Spleen (tissue), 7 donors: ENCODE results near the gene PPP6R3.

Experiments used
- CTCF ChIP-seq, 11 experiments: fragments of 200-600 bp in 7 of 11; fragments of 450-650 bp in 4 of 11; sonication (generic) in 4 of 11; IDR thresholded peaks in 8 of 11; conservative IDR thresholded peaks in 3 of 11; 1 replicate in 7 of 11; 2 replicates in 4 of 11; pipeline versions ENCODE4 v1.4.0 to v1.8.0; 2016 to 2021; ENCODE audit warnings: antibody characterized with exemption in 11 of 11, inconsistent platforms in 4 of 11, mild to moderate bottlenecking in 1 of 11
- POLR2A ChIP-seq, 3 donors: fragments of 450-650 bp; IDR thresholded peaks; one replicate each; pipeline ENCODE4 v1.5.1; 2017; ENCODE audit warnings: antibody characterized with exemption in 3 of 3, mild to moderate bottlenecking in 1 of 3
- POLR2AphosphoS5 ChIP-seq, 3 donors: sonication (generic); formaldehyde crosslinking; IDR thresholded peaks; one replicate each; pipeline ENCODE4 v1.5.1; 2017; ENCODE audit warnings: antibody characterized with exemption in 3 of 3
- donor health status: DM: no; HTN: no; CAD: no; lungs with moderate emphysema.
- donor health status: DM: no; HTN: no; CAD: no.
- donor health status: DM: no; HTN: no; CAD: no.

DNA sequence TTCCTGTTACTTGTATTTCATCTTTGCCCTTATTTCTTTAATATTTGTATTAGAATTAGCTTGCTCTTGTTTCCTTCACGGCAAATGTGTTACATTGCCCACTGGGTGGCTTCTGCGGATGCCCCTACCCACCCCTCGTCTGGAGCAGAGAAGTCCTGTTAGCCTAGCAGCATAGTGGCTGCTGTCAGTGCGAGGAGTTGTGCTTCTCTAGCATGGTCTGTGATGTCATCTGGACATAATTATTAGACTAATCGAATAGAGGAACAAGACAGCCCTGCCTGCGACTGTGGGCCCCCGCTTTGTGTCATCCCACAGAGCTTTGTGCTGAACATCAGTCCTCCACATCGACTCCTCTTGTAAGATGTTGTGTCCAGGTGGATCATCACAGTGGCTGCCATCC is 74.5 kb downstream of the PPP6R3 start:
- no peak for TF ChIP-seq POLR2A (IDR thresholded peaks at IDR 0.05)
- no peak for TF ChIP-seq CTCF (IDR thresholded peaks at IDR 0.05 in 8 of 11, conservative IDR thresholded peaks at IDR 0.05 in 3 of 11)
- TF ChIP-seq POLR2AphosphoS5 (IDR thresholded peaks at IDR 0.05): no peak
